ENCODE data around the gene MPPED1.

The MPPED1 gene

DNA sequence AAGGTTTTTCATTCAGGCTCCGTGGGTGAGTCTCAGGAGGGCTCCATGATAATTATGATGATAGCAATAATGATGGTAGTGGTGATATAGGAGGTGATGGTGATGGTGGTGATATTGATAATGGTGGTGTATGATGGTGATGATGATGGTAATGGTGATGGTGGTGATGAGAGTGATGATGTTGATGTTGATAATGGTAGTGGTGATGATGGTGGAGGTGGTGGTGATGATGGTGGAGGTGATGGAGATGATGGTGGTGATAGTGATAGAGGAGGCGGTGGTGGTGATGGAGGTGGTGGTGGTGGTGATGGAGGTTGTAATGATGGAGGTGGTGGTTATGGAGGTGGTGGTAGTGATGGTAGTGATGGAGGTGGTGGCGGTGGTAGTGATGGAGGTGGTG lies 79.4 kb downstream of the MPPED1 start:
- H3K4me3 ChIP-seq (ENCODE audit: low read depth, low read length) = no peak overlapping the region

GRCh38 chr22:43491737-43492136 lies 79.9 kb downstream of the MPPED1 start:
- no peak overlapping the region for H3K4me3 ChIP-seq (ENCODE audit: low read depth, low read length)

- no peak overlapping the region for H3K4me3 ChIP-seq (ENCODE audit: low read depth, low read length)
These were observed 81.5 kb downstream of the MPPED1 start for GRCh38 chr22:43493297-43493696.

- no peak overlapping the region for H3K4me3 ChIP-seq (ENCODE audit: low read depth, low read length)
These were observed 86.4 kb downstream of the MPPED1 start for GRCh38 chr22:43497956-43498855.

GRCh38 chr22:43498856-43499253 lies 87.0 kb downstream of the MPPED1 start:
- no peak overlapping the region for H3K4me3 ChIP-seq (ENCODE audit: low read depth, low read length)

DNA sequence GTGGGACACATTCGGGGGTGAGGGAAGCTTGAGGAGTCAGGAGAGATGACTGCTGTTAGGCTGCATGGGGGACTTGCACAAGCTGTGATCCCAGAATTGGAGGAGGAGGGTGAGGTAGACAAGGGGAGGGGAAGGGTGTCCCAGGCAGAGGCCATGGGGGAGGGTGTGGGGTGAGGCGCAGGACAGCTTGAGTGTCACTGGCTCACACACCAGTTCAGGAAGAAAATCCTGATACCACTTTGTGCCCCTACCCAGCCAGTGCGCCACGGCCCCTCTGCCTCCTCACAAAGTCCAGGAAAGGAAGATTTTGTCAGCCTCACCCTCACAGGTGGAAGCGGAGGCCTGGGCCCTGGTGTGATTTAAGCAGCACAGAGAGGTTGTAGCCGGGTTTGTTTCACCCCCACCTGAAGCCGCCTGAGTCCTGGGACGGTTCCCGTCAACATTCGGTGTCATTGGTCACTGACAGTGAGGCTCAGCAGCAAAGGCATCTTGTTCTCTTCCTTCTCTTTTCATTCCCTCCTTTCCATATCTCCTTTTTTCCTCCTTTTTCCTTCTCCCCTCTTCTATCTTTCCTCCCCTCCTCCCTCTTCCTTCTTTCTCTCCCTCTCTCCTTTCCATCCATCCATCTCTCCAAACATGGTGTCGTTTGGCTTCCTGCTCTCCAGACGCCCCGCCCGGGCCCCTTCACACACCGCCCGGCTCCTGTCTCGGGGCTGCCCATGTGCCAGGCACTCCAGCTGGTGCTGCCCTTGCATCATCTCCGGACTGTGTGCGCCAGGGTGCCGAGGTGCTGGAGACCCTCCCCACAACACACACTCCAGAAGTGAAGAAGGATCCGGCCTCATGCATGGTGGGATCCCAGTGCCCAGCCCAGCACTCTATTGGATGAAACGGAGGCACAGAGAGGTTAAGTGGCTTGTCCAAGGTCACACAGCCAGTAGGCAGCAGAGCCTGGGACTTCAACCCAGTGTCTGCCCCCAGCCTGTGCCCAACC lies 89.3 kb downstream of the MPPED1 start:
- H3K4me3 ChIP-seq (ENCODE audit: low read depth, low read length) = no peak overlapping the region

DNA sequence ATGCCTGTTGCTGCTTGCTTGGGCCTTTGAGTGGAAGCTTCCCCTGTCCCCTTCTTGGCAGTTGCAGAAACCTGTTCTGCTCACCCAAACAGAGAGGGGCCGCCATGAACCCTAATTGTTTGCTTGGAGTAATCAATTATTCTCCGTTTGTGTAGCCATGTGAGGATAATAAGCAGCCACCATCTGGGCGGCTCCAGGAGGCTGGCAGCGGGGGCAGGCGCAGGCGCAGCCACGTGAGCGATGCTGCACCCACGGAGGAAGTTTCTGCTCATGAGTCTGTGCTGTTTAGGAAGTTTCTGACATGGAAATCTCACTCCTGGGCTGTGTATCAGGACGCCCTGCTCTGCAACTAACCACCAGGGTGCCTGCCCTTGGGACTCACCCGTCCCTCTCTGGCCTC lies 90.1 kb downstream of the MPPED1 start:
- no peak overlapping the region for H3K4me3 ChIP-seq (ENCODE audit: low read depth, low read length)

DNA sequence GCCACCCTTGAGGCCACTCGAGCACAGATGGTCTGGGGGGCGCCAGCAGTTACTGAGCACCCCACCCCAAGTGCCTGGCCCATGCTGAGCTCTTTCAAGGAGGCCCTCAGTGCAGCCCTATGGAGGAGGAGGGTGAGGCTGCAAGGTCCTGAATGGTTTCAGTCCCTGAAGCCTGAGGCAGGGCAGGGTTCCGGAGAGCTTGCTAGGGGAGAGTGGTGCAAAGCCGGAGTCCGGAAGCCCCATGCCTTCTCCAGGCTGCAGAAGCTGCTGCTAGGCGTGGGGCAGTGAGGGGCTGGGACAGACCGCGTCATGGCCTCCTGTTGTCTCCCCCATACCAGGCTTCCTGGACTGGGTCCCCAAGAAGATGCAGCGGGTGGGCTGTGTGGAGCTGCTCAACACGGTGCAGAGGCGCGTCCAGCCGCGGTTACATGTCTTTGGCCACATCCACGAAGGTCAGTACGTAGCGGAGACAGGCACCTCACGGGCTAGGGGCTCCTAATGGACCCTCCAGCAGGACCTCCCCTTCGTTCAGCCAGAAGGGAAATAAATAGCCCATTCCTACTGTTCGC lies 90.6 kb downstream of the MPPED1 start:
- no peak overlapping the region for H3K4me3 ChIP-seq (ENCODE audit: low read depth, low read length)

- no peak overlapping the region for H3K4me3 ChIP-seq (ENCODE audit: low read depth, low read length)
These were observed 92.3 kb downstream of the MPPED1 start for GRCh38 chr22:43504068-43504467.

GRCh38 chr22:43504666-43505261 lies 93.0 kb downstream of the MPPED1 start:
- no peak overlapping the region for H3K4me3 ChIP-seq (ENCODE audit: low read depth, low read length)

- no peak overlapping the region for H3K4me3 ChIP-seq (ENCODE audit: low read depth, low read length)
These were observed 93.6 kb downstream of the MPPED1 start for GRCh38 chr22:43505423-43505822.

- no peak overlapping the region for H3K4me3 ChIP-seq (ENCODE audit: low read depth, low read length)
These were observed 94.1 kb downstream of the MPPED1 start for GRCh38 chr22:43505896-43506295.

DNA sequence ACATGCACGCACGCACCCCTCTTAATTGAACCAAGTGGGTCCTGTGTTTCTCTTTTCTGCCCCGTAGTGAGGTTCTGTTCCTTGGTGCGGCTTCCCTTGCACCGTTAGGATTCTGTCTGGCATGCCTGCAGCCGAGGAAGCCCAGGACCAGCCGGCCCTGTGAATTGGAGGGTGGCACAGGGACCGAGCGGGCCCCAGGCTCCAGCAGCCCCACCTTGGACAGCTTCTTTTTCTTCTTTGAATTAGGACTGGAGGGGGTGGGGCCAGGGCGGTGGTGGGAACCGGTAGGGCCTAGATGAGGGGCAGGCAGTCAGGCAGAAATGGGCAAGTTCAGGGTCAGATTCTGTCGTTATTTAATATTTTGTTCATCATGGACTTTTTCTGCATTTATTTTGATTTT lies 94.7 kb downstream of the MPPED1 start:
- H3K4me3 ChIP-seq (ENCODE audit: low read depth, low read length) = no peak overlapping the region

DNA sequence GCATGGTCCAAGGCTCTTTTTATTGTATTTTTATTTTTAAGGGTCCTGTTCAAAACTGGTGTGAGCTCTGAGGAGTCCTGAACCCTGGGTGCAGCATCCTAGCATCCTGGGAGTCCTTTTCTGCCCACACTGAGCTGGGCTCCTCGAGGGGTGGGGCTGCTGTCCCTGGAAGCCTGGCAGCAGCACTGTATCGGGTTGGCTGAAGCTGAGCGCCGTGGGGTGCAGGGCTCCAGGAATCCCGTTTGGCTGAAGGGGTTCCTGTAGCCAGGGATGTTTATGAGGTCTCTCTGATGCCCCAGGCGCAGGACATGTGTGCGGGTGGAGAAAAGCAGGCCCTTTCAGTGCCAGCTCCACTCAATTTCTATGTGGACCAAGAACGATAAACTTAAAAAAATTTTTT lies 95.4 kb downstream of the MPPED1 start:
- H3K4me3 ChIP-seq (ENCODE audit: low read depth, low read length) = no peak overlapping the region

DNA sequence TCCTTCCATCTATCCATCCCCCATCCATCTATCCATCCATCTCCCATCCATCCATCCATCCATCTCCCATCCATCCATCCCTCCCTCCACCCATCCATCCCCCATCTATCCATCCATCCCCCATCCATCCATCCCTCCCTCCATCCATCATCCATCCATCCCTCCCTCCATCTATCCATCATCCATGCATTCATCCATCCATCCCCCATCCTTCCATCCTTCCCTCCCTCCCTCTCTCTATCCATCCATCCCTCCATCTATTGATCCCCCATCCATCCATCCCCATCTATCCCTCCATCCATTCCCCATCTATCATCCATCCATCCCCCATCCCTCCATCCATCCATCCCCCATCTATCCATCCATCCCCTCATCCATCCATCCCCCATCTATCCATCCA lies 96.7 kb downstream of the MPPED1 start:
- no peak overlapping the region for H3K4me3 ChIP-seq (ENCODE audit: low read depth, low read length)

- H3K4me3 ChIP-seq (ENCODE audit: low read depth, low read length) = no peak overlapping the region
These were observed 97.5 kb downstream of the MPPED1 start for GRCh38 chr22:43509337-43509736.

DNA sequence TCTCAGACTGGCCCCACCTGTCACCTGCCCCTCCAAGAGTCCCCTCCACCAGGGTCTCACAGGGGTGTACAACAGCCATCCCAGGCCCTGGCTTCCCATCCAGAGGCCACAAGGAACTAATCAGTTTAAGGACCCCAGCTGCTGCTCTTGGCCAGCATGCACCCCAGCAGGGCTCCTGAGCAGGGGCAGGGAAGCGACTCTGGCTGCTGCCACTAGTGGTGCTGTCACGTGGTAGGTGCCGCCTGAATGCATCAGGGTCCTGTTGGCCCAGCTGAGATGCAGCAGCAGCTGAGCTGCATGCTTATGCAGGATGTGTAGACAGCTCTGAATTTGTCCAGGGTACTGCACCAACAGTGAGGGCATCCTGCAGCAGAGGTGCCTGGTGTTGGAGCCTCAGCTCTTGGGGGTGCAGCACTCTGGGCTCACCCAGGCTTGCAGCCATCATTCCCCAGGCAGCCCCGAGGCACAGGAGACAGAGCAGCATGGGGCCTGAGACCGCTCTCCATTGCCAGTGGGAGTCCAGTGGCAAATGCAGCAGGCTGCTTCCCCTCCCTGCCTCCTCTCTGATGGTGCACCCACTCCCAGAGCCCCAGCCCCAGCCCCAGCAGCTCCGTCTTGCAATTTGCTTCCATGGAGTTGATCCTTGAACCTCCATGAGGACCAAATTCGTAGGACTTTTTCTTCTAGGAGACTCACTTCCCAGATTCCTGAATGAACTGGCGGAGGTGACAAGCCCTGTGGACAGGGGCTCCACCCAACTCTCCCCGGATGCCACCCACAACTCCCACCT lies 98.7 kb downstream of the MPPED1 start:
- no peak overlapping the region for H3K4me3 ChIP-seq (ENCODE audit: low read depth, low read length)

GRCh38 chr22:43511276-43511910 lies 99.6 kb downstream of the MPPED1 start:
- no peak overlapping the region for H3K4me3 ChIP-seq (ENCODE audit: low read depth, low read length)

DNA sequence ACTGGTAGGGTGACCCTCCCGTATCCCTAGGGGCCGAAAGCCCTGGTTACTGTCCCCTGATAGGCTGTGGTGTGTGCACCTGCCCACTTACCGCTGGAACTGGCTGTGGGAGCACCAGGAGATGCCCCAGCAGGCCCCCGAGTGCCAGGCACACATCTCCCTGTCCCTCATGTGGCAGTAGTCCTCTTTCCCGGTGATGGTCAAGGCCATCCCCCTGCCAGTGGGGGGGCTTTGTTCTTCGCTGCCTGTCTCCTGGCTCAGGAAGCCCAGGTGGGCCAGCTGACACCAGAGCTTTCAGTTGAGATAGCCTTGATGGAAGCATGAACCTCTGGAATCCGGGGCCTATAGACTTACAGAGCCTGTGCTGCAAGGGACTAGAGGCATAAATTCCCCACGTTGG lies 100.5 kb downstream of the MPPED1 start:
- H3K4me3 ChIP-seq (ENCODE audit: low read depth, low read length) = no peak overlapping the region

Measured in iPS-11a (cell line).